ENCODE results near the gene HERC3.

- no peak for TF ChIP-seq CTCF (IDR thresholded peaks at IDR 0.05)
- no peak for TF ChIP-seq EZH2 (IDR thresholded peaks at IDR 0.05; ENCODE audit: borderline replicate concordance, insufficient read depth, low read depth, low read length, poor library complexity, severe bottlenecking)
Measured at GRCh38 chr4:88690355-88690754, 98.1 kb downstream of the HERC3 start.
